ENCODE results near the gene ADAMTS12. TPM values are rescaled to one million over a fixed set of nuclear protein-coding genes. Genes with fewer than 3 reads are reported as not detected.

ADAMTS12 gene
- total RNA-seq, 2 donors from 2014 or later, result 0.43 to 1.7 TPM

- Histone ChIP-seq H3K36me3 (no peaks in the 10 kb centered on the region), H3K4me1 (no peaks in the 10 kb centered on the region), H3K4me3 (no peak overlapping the region), H3K27ac (no peak overlapping the region), H3K9me3 (no peaks in the 10 kb centered on the region), H3K27me3 (no peaks in the 10 kb centered on the region)
- TF ChIP-seq CTCF (IDR thresholded peaks at IDR 0.05), result no peak
- DNase-seq (ENCODE audit: low spot score), result no peak
Observed at GRCh38 chr5:33614039-33614438, 277.8 kb downstream of the ADAMTS12 start.

DNA sequence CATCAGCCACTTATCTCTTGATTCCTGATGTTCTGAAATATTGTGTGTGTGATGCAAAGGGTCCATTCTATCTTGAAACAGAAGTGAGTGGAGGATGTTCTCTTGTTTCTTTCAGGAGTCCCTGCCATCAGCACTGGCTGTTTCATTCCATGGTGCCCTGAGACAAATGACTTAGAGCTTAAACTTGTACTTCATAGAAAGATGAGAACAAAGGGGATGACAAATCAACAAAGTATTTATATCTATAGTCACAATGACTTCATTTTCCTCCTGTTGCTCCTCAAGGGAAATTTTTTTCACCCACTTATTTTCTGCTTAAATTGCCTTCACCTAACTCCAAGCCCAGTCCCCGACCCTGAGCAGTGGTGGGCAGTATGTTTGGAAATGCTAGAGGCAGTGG lies 279.4 kb downstream of the ADAMTS12 start:
- DNase-seq (ENCODE audit: low spot score), result no peak
- Histone ChIP-seq H3K4me1 (no peaks in the 10 kb centered on the region), H3K36me3 (no peaks in the 10 kb centered on the region), H3K27ac (no peak overlapping the region), H3K27me3 (no peaks in the 10 kb centered on the region), H3K9me3 (no peaks in the 10 kb centered on the region), H3K4me3 (no peak overlapping the region)
- no peak for TF ChIP-seq CTCF (IDR thresholded peaks at IDR 0.05)

- no peak for TF ChIP-seq CTCF (IDR thresholded peaks at IDR 0.05)
Observed at GRCh38 chr5:33611877-33612276, 279.9 kb downstream of the ADAMTS12 start.

GRCh38 chr5:33608344-33609041 lies 283.3 kb downstream of the ADAMTS12 start:
- no peak for TF ChIP-seq CTCF (IDR thresholded peaks at IDR 0.05)
- DNase-seq (ENCODE audit: low spot score), result no peak
- Histone ChIP-seq H3K4me1 (no peaks in the 10 kb centered on the region), H3K27me3 (no peaks in the 10 kb centered on the region), H3K9me3 (no peaks in the 10 kb centered on the region), H3K4me3 (no peak overlapping the region), H3K36me3 (no peaks in the 10 kb centered on the region), H3K27ac (no peak overlapping the region)

More at GRCh38 chr5:33611877-33612276, 279.9 kb downstream of the ADAMTS12 start:
- Histone ChIP-seq H3K27me3 (no peaks in the 10 kb centered on the region), H3K27ac (no peak overlapping the region), H3K36me3 (no peaks in the 10 kb centered on the region), H3K9me3 (no peaks in the 10 kb centered on the region), H3K4me3 (no peak overlapping the region), H3K4me1 (no peaks in the 10 kb centered on the region)
- DNase-seq (ENCODE audit: low spot score), result no peak

DNA sequence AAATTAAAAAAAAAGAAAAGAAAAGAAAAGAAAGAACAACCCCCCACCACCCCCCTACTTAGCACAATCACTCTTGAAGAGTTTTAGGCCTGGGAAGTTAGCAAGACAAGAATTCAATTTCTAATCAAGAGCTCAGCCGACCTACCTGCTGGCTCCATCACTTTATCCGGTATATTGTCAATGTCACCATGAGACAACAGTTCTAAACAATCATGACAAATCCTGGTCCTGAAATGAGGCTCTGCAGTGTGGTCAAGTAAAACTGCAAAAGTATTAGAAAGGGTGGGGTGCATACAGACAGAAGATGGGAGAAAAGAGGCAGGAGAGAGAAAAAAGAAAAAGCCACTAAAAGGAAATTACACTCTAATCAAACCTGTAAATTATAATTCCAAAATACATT lies 287.3 kb downstream of the ADAMTS12 start:
- Histone ChIP-seq H3K9me3 (no peaks in the 10 kb centered on the region), H3K4me1 (no peaks in the 10 kb centered on the region)

More for the DNA sequence above, 287.3 kb downstream of the ADAMTS12 start:
- H3K4me3 ChIP-seq, result no peak overlapping the region
- no peak overlapping the region for H3K27ac ChIP-seq
- TF ChIP-seq CTCF (IDR thresholded peaks at IDR 0.05), result no peak
- H3K27me3 ChIP-seq, result no peaks in the 10 kb centered on the region
- no peaks in the 10 kb centered on the region for H3K36me3 ChIP-seq
- no peak for DNase-seq (ENCODE audit: low spot score)
